Panc1 (cell line): ENCODE results near the gene CNKSR3.

ENCODE experiments used
- POLR2AphosphoS5 ChIP-seq: IDR thresholded peaks from 2 replicates; pipeline ENCODE4 v1.6.1; 2012; ENCODE audit warnings: mild to moderate bottlenecking, low read depth, low read length, moderate library complexity
- SIN3A ChIP-seq: IDR thresholded peaks from 2 replicates; pipeline ENCODE4 v1.6.1; 2012; ENCODE audit warnings: low read depth, mild to moderate bottlenecking, low read length, moderate library complexity, borderline replicate concordance; ENCODE audit not compliant: insufficient read depth
- TF ChIP-seq, protein P1 (sequence below): fragments of 450-650 bp; IDR thresholded peaks from 2 replicates; pipeline ENCODE4 v1.5.1; 2017; ENCODE audit warnings: mild to moderate bottlenecking

DNA sequence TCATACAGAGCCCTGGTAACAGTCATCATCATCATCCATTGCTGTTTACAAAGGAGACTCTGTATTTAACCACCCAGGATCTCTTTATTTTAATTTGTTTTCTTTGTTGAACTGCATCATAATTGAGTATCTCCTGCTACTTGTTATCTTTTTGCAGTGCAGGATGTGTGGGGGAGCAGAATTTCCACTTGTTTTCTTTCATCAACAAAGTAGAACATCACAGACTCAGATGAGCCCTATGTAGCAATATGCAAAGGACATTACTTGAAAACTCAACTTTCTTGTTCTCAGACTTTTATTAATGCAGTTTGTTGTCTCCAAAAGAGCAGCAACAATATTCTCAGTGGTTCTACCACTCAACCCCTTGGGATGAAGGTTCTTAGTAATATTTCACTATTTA lies 115.2 kb downstream of the CNKSR3 start:
- TF ChIP-seq, protein P1, sequence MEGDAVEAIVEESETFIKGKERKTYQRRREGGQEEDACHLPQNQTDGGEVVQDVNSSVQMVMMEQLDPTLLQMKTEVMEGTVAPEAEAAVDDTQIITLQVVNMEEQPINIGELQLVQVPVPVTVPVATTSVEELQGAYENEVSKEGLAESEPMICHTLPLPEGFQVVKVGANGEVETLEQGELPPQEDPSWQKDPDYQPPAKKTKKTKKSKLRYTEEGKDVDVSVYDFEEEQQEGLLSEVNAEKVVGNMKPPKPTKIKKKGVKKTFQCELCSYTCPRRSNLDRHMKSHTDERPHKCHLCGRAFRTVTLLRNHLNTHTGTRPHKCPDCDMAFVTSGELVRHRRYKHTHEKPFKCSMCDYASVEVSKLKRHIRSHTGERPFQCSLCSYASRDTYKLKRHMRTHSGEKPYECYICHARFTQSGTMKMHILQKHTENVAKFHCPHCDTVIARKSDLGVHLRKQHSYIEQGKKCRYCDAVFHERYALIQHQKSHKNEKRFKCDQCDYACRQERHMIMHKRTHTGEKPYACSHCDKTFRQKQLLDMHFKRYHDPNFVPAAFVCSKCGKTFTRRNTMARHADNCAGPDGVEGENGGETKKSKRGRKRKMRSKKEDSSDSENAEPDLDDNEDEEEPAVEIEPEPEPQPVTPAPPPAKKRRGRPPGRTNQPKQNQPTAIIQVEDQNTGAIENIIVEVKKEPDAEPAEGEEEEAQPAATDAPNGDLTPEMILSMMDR, result no peak
- no peak for TF ChIP-seq SIN3A
- no peak for TF ChIP-seq POLR2AphosphoS5
